ENCODE results near the gene PAMR1.

- TF ChIP-seq CTCF (conservative IDR thresholded peaks at IDR 0.05): no peak
- TF ChIP-seq EZH2 (IDR thresholded peaks at IDR 0.05; ENCODE audit: low read depth): no peak
Measured at GRCh38 chr11:35541621-35542375, 16.4 kb upstream of the PAMR1 start.
